ENCODE results near the gene ST8SIA6.
"Not testable (repeated sequence)": the region's sequence is repeated elsewhere in the genome, so short reads cannot be mapped to it uniquely, and the experiment has no call there.

The ST8SIA6 gene

DNA sequence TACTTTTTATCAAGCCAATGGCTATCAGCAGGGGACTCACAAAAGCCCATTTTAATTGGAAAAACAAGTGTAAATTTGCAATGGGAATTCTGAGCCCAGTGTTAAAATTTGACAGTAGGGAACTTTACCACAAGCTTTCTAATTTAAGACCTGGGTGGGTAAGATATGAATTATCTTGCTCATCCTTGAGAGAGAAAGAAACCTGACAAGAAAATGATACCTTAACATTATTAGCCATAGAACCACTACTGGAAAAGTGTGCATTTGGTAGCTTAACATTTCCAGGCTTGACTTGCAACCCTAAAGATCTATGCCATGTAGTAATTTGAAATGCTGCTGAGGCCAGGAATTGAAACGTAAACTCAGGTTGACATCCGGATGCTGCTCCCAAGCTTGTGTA is 2.7 kb upstream of the ST8SIA6 start:
- DNase-seq (ENCODE audit: low spot score) = no peak

DNA sequence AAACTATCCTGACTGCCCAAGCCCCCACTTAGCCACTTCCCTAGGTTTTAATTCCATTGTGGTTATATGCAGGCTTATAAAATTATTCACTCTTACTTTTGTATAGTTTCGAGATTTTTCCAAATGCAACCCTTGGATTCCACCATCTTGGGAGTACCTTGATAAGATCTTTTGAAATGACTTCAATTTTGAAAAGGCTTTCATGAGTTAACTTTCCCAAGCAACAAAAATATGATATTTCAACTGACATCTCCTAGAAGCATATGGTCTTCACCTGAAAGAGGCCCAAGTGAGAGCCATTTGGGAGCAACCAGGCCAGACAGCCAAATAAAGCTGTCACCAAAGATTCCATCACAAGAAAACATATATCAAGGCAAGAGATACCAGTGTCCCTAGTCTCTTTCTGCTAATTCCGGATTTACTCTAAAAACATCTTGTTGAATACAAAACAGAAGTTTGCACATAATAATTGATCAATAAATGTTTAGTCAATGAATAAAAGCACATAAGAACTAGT is 1.7 kb upstream of the ST8SIA6 start:
- no peak for DNase-seq (ENCODE audit: low spot score)

DNA sequence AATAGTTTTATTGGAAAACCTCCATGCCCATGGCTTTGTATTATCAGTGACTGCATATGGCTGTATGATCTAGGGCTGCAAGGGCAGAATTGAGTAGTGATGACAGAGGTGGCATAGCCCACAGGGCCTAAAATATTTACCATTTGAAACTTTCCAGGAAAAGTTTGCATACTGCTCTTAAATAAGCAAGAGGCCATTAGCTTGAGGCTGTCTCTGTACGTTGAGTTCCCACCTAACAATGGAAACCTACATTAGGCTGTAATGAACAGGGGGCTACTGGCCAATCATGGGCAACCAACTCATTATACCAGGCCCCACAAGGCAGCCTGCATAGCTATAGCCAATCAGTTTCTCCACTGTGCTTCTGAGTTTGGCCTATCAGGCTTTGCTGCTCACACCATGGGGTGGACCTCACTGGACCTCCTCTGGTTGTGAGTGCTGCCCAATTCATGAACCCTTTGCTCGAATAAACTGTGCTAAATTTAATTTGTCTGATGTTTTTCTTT is 673 bp upstream of the ST8SIA6 start:
- DNase-seq (ENCODE audit: low spot score) = no peak

DNA sequence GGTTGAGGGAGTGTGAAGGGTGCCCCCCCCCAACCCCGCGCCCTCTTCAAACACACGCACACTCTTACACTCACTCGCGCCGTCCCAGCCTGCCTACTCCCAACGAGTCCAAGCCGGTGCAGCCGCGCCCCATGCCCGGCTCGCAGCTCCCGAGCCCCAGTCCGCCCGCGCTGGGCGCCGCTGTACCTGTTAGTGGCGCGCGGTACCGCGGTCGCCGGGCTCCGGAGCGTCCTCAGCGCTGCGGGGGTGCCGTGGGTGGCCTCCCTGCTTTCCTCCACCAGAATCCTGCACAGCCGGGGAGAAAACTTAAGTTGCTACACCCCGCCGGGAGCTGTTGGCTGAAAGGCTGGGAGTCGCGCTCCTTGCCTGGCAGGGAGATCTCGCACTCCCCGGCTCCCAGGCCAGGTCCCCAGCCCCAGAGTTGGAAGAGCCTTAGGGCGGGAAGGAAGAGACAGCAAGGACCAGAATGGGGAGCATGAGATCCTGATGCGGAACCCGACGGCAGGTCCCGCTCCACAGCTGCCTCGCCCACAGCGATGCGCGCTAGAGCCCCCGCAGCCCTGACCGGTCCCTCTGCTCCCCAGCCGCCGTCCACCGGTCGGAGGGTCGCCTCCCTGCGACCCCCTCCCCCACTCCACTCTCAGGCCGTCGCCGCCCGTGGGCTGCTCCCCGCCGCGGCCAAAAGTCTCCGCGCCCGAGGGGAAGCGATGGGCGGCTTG is 863 bp downstream of the ST8SIA6 start:
- DNase-seq (ENCODE audit: low spot score) = peak; percentile 55

DNA sequence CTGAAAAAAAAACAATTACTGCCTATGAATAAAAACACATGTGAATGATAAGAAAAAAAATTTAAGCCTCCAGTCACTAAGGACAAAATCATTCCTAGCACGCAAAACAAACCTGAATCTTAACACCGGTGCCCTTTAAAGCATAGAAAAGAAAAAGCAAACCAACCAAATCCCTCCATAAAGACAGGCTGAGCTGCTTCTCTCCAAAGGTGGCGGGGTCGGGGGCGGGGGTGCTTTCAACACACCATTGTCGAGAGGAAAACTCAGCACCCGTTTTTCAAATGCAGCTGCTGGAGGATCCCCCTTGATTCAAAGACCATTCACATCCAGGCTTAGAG is 1.4 kb downstream of the ST8SIA6 start:
- no peak for DNase-seq (ENCODE audit: low spot score)

DNA sequence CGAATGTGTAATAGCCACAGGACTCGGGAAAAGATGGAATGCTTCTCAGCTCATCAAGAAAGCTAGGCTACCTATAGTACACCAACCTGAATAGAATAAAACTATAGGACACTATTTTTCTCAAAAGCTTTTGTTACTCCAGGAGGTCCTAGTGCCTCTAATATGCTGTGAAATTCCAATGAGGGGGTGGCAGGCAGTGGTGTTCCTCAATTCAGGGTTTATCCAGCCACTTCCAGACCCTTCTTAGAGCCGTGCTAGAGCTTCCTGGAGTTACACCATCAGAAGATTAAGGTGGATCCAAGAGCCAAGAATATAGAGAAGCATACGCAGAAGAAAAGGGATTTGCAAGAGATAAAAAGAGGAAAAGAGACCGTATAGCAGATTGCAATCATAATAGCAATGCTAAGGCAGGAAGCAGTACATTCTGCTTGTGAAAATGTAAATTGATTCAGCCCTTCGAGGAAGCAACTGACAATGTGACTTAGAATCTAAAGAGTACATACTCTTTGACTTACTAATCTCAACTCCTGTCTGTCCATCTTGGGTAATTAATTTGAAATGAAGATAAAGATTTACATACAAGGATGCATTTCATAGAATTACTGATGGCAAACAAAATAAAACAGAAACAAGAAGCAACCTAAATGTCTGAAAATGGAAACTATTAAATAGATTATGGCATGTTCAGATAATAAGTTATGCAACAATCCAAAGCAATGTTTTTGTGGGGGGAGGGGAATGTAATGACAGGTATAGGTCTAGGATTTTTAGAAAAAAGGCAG is 2.1 kb downstream of the ST8SIA6 start:
- DNase-seq (ENCODE audit: low spot score) = no peak

DNA sequence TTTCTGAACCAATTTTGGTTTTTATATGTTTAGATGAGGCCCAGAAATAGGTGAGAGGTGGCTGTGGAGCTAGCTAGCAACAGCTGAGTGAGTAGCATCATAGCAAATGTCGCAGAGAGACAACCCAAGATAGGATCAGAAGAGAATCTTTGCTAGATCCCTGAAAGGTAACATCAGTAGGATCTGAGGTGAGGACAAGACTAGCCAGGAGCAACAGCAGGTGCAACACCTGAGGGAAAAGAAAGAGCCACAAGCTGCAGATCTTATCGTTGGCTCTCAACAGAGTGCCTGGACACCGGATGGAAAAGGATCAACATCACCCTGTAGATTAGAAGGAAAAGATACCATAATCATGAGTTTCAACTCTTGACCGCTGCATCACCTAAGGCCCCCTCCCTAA is 4.4 kb downstream of the ST8SIA6 start:
- DNase-seq (ENCODE audit: low spot score) = no peak

DNA sequence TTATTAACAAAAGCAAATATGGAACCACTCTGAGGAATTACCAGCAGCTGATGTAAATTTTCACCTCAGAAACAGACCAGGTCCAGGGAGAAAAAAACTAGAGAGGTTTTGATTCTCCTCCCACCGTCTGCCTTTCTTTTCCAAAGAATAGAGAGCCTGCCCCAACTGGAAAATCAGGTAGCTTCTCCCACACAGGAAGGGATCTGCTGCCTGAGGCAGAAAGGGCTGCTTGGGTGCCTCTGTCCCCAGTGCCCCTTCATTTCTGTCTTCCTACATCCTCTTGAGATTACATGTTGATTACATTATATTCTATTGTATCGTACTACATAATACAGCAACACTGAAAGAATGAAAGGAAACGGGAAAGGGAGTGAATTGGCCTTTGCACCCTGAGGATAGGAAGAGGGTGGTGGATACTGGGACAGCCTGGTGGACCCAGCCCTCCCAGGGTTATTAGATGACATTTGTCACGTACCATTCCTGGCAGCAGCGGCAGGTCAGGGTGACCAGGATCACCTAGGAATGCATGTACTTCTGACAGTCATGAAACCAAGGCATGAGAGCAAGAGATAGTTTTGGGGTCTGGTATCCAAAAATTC is 8.9 kb downstream of the ST8SIA6 start:
- no peak for DNase-seq (ENCODE audit: low spot score)

DNA sequence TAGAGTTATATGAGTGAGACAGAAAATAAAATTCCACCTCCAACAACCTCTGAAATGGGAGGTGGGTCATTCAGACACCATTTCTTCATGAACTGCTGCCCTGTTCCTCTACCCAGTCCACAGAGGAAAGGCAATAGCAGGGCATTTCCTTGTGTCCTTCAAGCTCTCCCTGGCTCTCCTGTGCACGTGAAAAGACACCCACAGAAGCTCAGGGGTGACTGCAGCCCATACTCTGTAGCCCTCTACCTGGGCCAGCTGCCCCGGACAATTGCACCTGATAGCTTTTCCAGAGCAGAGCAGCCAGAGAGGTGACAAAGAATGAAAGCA is 10.0 kb downstream of the ST8SIA6 start:
- no peak for DNase-seq (ENCODE audit: low spot score)

DNA sequence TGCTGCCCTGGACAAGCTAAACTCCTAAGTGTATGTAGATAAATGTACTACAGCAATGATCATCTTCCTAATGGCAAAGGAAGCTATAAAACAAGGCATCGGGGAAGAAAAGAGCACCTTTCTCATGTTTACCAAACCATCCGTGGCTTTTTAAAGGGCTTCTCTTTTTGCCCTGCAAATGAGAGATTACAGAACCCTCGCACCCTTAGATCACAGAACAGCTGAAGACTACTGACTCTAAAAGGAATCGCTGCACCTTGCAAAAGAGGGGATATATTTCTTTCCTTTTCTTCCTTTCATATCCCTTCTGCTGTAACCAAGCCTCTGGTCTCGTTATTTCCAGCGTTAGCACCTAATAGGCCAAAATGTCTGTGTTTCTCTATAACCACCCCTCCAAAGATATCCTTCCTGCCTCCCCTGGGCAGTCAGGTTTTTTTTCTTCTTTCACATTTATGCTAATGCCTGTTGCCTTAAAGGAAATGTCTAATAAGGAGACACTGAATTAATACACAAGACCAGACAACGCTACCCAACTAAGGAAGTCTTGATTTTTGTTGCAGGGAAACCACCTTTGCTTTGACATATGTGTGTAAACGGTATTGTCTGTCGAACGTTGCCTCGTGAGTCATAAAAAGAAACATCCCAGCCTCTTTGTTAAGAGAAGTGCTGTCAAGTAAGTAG is 10.5 kb downstream of the ST8SIA6 start:
- DNase-seq (ENCODE audit: low spot score) = no peak

DNA sequence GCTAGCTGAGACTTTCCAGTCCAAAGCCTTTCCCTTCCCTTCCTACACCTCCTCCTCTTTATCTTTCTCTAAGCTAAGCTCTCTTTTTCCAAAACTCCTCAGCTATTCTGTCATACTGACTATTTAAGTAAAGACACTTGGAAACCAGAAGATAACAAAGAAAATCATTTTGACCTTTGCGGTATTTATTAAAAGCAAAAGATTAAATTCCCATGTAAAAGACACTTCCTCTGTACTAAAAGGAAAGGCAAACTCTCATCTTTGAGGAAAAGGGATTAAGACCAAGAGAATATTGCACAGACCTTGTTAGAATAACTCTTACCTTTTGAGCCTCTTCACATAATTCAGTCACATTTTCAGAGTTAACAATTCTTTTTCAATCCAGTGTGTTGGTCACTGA is 15.8 kb downstream of the ST8SIA6 start:
- no peak for DNase-seq (ENCODE audit: low spot score)

DNA sequence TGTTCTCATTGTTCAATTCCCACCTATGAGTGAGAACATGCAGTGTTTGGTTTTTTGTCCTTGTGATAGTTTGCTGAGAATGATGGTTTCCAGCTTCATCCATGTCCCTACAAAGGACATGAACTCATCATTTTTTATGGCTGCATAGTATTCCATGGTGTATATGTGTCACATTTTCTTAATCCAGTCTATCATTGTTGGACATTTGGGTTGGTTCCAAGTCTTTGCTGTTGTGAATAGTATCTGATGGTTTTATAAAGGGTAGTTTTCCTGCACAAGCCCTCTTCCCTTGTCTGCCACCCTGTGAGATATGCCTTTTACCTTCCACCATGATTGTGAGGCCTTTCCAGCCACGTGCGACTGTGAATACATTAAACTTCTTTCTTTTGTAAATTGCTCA is 17.8 kb downstream of the ST8SIA6 start:
- DNase-seq (ENCODE audit: low spot score) = not testable (repeated sequence)

DNA sequence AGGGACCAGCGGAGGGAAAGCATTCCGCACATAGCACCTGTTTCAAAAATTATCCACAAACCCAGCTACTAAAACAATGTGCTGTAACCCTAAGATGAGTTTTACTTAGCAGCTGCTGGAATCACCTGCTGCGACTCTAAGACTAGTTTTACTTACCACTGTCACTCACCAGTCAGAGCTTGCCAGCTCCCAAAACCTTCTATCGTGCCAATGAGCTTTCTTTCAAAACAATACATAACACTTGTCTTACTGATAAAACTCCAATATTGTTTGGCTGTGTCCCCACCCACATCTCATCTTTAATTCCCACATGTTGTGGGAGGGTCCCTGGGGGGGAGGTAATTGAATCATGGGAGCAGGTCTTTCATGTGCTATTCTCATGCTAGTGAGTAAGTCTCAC is 18.4 kb downstream of the ST8SIA6 start:
- no peak for DNase-seq (ENCODE audit: low spot score)

DNA sequence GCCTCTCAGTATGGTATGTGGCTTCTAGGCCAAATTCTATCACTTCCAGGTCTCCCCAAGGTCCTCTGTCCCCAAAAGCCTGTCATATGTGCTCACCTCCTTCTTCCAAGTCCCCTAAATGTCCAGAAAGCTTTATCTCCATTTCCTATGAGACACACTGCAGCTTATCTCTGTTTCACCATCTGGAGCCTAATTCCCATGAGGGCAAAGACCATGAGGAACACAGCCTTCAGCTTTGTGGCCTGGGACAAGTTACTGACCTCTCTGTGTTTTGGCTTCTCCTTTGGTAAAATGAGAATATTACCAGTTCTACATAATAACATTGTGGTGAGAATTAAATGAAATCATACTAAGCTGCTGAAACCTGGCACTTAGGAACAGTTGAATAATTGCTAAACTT is 19.2 kb downstream of the ST8SIA6 start:
- DNase-seq (ENCODE audit: low spot score) = no peak

DNA sequence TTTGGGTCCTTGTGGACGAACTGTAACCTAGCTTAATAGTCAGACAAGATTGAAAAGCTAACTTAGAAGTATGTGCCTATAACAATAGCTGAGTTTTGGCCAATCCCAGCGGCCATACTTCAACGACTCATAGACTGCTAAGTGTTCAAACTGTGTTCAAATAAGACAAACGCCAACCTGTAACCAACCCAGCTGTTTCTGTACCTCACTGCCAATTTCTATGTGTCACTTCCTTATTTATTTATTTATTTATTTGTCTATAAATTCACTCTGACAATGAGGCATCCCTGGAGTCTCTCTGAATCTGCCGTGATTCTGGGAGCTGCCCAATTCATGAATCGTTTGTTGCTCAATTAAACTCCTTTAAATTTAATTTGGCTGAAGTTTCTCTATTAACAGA is 21.7 kb downstream of the ST8SIA6 start:
- no peak for DNase-seq (ENCODE audit: low spot score)

DNA sequence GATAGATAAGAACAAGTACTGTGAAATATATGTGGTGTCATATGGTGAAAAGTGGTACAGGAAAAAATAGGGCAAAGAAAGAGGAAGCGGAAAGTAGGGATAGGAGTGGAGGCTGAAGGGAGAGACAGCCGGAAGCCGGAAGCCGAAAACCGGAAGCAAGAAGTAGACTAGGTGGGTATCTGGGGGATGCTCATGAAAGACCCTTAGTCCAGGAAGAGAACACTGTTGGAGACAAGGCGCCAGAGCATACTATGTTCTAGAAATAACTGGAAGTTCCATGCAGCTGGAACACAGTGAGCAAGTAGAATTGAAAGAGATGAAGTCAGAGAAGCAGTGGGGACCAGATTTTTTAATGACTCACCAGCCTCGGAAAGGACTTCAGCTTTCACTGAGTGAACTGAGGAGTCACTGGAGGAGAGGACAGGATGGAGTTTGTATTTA is 22.5 kb downstream of the ST8SIA6 start:
- no peak for DNase-seq (ENCODE audit: low spot score)

DNA sequence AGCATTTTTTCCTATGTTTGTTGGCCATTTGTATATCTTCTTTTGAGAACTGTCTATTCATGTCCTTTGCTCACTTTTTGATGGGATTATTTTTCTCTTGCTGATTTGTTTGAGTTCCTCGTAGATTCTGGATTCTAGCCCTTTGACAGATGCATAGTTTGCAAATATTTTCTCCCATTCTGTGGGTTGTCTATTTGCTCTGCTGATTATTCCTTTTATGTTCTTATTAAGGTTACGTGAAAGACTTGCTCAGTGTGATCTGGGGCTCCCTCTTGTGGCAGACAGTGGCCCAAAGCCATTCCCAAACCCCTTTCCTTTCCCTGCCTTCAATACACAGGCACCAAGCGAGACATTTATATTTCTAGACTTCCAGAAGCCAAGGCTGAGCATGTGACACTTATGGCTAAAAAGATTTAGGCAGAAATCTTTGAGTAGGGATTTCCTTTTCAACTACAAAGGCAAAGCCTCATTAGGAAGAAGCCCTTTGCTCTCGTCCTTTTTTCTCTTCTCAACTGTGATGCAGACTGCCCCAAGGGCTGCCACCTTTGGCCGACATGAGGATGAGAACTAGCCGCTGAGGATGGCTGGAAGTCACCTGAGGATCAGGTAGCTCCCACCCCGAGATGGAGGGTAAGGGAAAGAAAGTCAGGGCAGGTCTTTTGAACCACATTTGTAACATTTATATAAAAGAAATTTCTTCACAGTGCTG is 23.6 kb downstream of the ST8SIA6 start:
- DNase-seq (ENCODE audit: low spot score) = peak; percentile 75

DNA sequence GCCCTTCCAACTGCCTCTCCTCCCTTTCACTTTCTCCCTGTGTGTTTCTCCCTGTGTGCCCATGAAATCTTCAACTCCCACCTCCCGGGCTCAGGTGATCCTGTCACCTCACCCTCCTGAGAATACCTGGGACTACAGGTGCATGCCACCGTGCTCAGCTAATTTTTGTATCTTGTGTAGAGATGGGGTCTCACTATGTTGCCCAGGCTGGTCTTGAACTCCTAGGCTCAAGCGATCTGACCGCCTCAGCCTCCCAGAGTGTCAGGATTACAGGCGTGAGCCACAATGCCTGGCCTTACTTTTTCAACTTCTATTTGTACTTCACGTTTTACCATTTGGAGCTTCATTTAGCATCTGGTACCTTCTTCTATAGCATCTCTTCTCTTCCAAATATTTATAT is 24.9 kb downstream of the ST8SIA6 start:
- DNase-seq (ENCODE audit: low spot score) = no peak

DNA sequence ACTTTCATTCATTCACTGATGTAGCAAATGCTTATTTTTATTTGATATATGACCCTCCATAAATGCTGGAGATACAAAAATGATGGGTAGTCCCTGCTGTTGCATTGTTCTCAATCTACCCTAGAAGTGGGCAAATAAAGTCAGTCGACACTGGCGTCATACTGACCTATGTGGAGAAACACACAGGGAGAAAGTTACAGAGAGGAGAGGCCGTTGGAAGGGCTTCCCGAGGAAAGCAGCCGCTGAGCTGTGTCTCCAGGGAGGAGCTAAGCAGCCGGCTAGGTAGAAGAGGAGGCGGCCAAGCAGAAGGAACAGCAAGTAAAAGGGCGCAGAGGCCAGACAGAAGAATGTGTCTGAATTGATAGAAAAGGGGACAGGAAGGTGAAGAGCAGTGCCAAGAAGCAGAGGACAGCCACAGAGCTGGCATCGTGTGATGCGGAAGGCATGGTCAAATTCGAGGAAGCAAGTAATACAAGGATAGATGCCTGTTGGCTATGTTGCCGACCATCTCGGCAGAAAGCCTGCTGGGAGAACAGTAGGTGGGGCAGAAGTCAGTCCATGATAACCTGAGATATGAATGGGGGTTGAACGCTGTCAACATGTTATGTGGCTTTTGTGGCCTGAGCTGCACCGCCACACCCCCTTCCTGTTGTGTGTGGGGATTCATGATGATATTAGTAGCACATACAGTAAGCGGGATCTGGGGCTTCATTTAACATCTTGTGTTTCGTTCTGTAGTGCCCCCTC is 25.9 kb downstream of the ST8SIA6 start:
- no peak for DNase-seq (ENCODE audit: low spot score)

DNA sequence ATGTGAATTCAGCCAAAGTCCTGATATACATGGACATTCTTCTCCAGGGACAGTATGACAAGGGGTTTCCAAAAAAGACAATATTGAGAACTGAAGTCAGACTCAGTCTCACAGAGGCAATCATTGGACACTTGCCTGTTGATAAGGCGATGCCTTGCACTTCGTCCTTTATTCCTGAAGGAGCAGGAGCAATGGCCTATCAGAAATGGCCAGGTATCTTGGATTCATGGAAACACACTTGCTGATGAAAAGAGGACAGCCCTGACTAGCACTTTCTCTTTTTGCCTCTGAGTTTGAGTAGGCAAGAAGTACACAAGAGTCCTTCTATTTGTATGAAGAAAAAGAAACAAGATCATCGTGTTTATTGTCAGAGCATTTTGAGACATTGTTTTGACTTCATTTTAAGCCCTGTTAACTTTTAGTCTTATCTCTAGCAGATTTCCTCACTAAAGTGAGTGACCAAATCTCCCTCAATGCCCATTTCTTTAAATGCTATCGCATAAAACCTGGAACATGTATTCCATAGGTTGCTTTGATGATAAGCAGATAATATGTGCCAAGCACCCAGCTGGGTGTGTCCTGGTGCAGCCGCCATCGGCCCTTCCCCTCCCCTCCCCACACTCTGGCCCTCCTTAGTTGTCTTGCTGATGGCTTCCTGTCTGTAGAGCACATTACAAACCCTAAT is 26.6 kb downstream of the ST8SIA6 start:
- DNase-seq (ENCODE audit: low spot score) = no peak

DNA sequence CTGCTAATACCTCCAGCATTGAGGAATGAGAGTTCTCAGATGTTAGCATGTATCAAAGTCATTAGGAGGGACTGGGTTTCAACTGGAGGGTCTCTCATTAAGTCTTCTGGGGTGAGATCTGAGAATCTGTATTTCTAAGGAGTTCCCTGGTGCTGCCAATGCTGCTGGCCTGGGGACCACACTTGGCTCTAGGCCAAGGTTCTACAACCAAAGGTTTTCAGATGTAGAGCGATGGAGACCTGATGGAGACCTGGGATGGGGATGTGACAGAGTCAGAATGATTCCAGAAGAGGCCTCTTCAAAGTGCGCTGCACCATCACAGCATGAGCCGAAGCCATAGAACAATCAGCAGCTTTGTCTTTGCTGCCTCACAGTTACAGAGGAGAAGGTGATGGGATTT is 27.2 kb downstream of the ST8SIA6 start:
- DNase-seq (ENCODE audit: low spot score) = no peak

Measured in LoVo (cell line).